IMR-90 (cell line): ENCODE results near the gene CNTN5. TPM values are rescaled to one million over a fixed set of nuclear protein-coding genes. Genes with fewer than 3 reads are reported as not detected.

Experiments
- ATAC-seq: fragments of 200-7000 bp; cut with Tn5 transposase; 2 replicates; pipeline ENCODE4 v1.9.1; 2020; ENCODE audit warnings: low read depth, mild to moderate bottlenecking, moderate library complexity
- BruUV-seq: library from RNA; stranded (reverse); fragments of 400-500 nt; replicated peaks from 2 replicates; lab custom pipeline; 2021; lab: Mats Ljungman, UMichigan
- CTCF ChIA-PET: fragments of 300-600 bp; formaldehyde crosslinking; extraction: SDS; loops from one replicate; lab custom pipeline; 2021; ENCODE audit warnings: antibody characterized with exemption; lab: Yijun Ruan, JAX
- POLR2A ChIA-PET: fragments of 300-600 bp; sonication (Branson Sonifier 250); formaldehyde crosslinking; loops from one replicate; lab custom pipeline; 2022; ENCODE audit warnings: antibody characterized with exemption; ENCODE audit not compliant: unreplicated experiment; lab: Charles Lee
- DNase-seq: peaks from one replicate; pipeline ENCODE4 v3.0.0; 2013
- H2AFZ ChIP-seq: replicated peaks from 2 replicates; pipeline ENCODE3; 2013; ENCODE audit warnings: low read length, mild to moderate bottlenecking; ENCODE audit not compliant: poor library complexity
- H2AK5ac ChIP-seq: 2 replicates; pipeline ENCODE4 v1.6.1; 2013; ENCODE audit warnings: low read depth, low read length, inconsistent platforms
- H2AK9ac ChIP-seq: replicated peaks from 2 replicates; pipeline ENCODE3; 2013; ENCODE audit warnings: mild to moderate bottlenecking, low read depth, low read length, moderate library complexity; ENCODE audit not compliant: poor library complexity
- H2BK120ac ChIP-seq: 2 replicates; pipeline ENCODE4 v1.6.1; 2013; ENCODE audit warnings: low read depth, low read length, inconsistent platforms
- H2BK15ac ChIP-seq: 3 replicates; pipeline ENCODE4 v1.6.1; 2013; ENCODE audit warnings: low read depth, low read length, inconsistent platforms
- H2BK20ac ChIP-seq: 2 replicates; pipeline ENCODE4 v1.6.1; 2013; ENCODE audit warnings: low read depth, mild to moderate bottlenecking, inconsistent platforms, low read length, moderate library complexity
- H2BK5ac ChIP-seq: 2 replicates; pipeline ENCODE4 v1.6.1; 2013; ENCODE audit warnings: mild to moderate bottlenecking, low read depth, low read length, inconsistent platforms; ENCODE audit not compliant: poor library complexity, severe bottlenecking
- H3K14ac ChIP-seq: replicated peaks from 2 replicates; pipeline ENCODE4 v1.6.1; 2013; ENCODE audit warnings: low read depth, low read length, inconsistent platforms
- H3K18ac ChIP-seq: 2 replicates; pipeline ENCODE4 v1.6.1; 2013; ENCODE audit warnings: low read depth, low read length, control low read depth
- H3K23ac ChIP-seq: 2 replicates; pipeline ENCODE4 v1.6.1; 2013; ENCODE audit warnings: low read depth, low read length, inconsistent platforms
- H3K27ac ChIP-seq: 2 replicates; pipeline ENCODE4 v1.5.1; 2013; ENCODE audit warnings: mild to moderate bottlenecking, control low read depth, low read length; ENCODE audit not compliant: insufficient read depth
- H3K27me3 ChIP-seq: 2 replicates; pipeline ENCODE4 v1.6.1; 2013; ENCODE audit warnings: low read length; ENCODE audit not compliant: control insufficient read depth, insufficient read depth
- H3K36me3 ChIP-seq: 2 replicates; pipeline ENCODE4 v1.6.1; 2013; ENCODE audit warnings: low read length, mixed read lengths; ENCODE audit not compliant: control insufficient read depth, insufficient read depth
- H3K4ac ChIP-seq: 2 replicates; pipeline ENCODE4 v1.6.1; 2013; ENCODE audit warnings: low read depth, low read length, inconsistent platforms
- H3K4me1 ChIP-seq: 2 replicates; pipeline ENCODE4 v1.6.1; 2013; ENCODE audit warnings: low read length, mixed read lengths; ENCODE audit not compliant: control insufficient read depth, insufficient read depth
- H3K4me2 ChIP-seq: 2 replicates; pipeline ENCODE4 v1.6.1; 2013; ENCODE audit warnings: low read depth, mild to moderate bottlenecking, control low read depth, low read length, moderate library complexity
- H3K4me3 ChIP-seq: 2 replicates; pipeline ENCODE4 v1.5.1; 2013; ENCODE audit warnings: low read depth, mild to moderate bottlenecking, control low read depth, low read length, moderate library complexity; ENCODE audit not compliant: insufficient read depth
- H3K56ac ChIP-seq: 2 replicates; pipeline ENCODE4 v1.6.1; 2013; ENCODE audit warnings: low read length, inconsistent platforms; ENCODE audit not compliant: insufficient read depth; ENCODE audit errors: extremely low read depth
- H3K79me1 ChIP-seq, 2 experiments: 2 replicates each; pipeline ENCODE4 v1.6.1; 2013; ENCODE audit warnings: low read length in 2 of 2, inconsistent platforms in 1 of 2, low read depth in 1 of 2
- H3K9ac ChIP-seq: 2 replicates; pipeline ENCODE4 v1.6.1; 2013; ENCODE audit warnings: low read depth, low read length, control low read depth
- H3K9me1 ChIP-seq: 2 replicates; pipeline ENCODE4 v1.6.1; 2013; ENCODE audit warnings: low read length, inconsistent platforms; ENCODE audit not compliant: insufficient read depth
- H3K9me3 ChIP-seq: 2 replicates; pipeline ENCODE4 v1.6.1; 2013; ENCODE audit warnings: low read length; ENCODE audit not compliant: control insufficient read depth, insufficient read depth
- H4K20me1 ChIP-seq: 2 replicates; pipeline ENCODE4 v1.6.1; 2013; ENCODE audit warnings: low read length, inconsistent platforms; ENCODE audit not compliant: insufficient read depth
- H4K5ac ChIP-seq: 2 replicates; pipeline ENCODE4 v1.6.1; 2013; ENCODE audit warnings: mild to moderate bottlenecking, low read depth, low read length, control low read depth
- H4K8ac ChIP-seq, 2 experiments: 2 replicates each; pipeline ENCODE4 v1.6.1; 2013; ENCODE audit warnings: low read depth in 2 of 2, low read length in 2 of 2, control low read depth in 1 of 2, inconsistent platforms in 1 of 2
- H4K91ac ChIP-seq: 2 replicates; pipeline ENCODE4 v1.6.1; 2013; ENCODE audit warnings: low read depth, low read length, inconsistent platforms; ENCODE audit not compliant: insufficient read depth
- NFE2L2 ChIP-seq: fragments of 150-350 bp; IDR thresholded peaks from 2 replicates; pipeline ENCODE4 v1.6.1; 2016; ENCODE audit warnings: low read depth, mild to moderate bottlenecking, low read length
- RAD21 ChIP-seq: IDR thresholded peaks from 2 replicates; pipeline ENCODE4 v1.6.1; 2012; ENCODE audit warnings: low read length, improper control_type of control experiment
- WGBS, 2 experiments: methylation state at CpG; one replicate each; pipeline versions ENCODE4 v1.1.5 to v1.1.7; 2013; ENCODE audit warnings: missing lambda C conversion rate in 2 of 2; ENCODE audit not compliant: insufficient read length in 1 of 2; ENCODE audit errors: extremely low coverage in 2 of 2; 5-methylcytosine and 5-hydroxymethylcytosine counted together
- dilution Hi-C: fragments of 300-500 bp; cut with HindIII; formaldehyde crosslinking; loops from one replicate; pipeline ENCODE4 v1.14.3; 2018; ENCODE audit warnings: low sequenced_read_pairs; ENCODE audit not compliant: unreplicated experiment
- in situ Hi-C: fragments of 300-500 bp; cut with MboI; formaldehyde crosslinking; loops from 3 replicates; pipeline ENCODE4 v1.14.3; 2019; ENCODE audit warnings: low sequenced_read_pairs, inconsistent platforms, mixed read lengths
- intact Hi-C: fragments of 100-400 bp; cut with micrococcal nuclease; formaldehyde crosslinking; loops from 2 replicates; pipeline ENCODE4 v1.10.0; 2022
- polyA plus RNA-seq, 3 experiments: library from polyadenylated mRNA; depleted of rRNA; stranded (reverse); fragments of >200 nt; gene quantifications; 2 replicates each; pipeline ENCODE4 v1.2.3, GENCODE V29; 2012; ENCODE audit warnings: low replicate concordance in 1 of 3
- total RNA-seq: library from RNA; depleted of rRNA; stranded (reverse); fragments of >200 nt; gene quantifications from 2 replicates; pipeline ENCODE4 v1.2.3, GENCODE V29; 2012
- TF ChIP-seq, protein P1 (sequence below): fragments of 150-350 bp; IDR thresholded peaks from 2 replicates; pipeline ENCODE4 v1.6.1; 2016; ENCODE audit warnings: low read depth, mild to moderate bottlenecking, low read length, moderate library complexity, borderline replicate concordance

The CNTN5 gene
- total and polyA plus RNA-seq, 2 of the 4 experiments (the other 2 are of a cell fraction): not detected

DNA sequence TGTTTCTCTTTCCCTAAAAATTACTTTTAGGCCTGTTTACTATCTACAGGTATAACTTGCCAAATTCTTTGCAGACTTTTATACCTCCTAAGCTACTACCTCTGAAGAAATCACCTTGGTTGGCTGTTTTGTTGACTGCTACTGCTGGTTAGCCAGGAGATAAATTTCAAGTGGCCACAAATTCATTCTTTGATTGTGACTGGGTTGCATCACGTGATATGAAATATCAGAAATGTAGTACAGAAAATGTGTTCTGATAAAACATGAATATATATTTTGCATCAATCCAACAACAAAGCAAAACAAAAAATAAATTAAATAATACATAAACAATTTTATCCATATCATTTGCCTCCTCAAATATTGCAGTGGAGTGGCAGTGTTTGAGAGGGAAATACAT lies 291.1 kb downstream of the CNTN5 start:
- no peak overlapping the region for H3K4me3 ChIP-seq
- no peak overlapping the region for H3K27ac ChIP-seq
- in situ Hi-C loops (no loop called here), dilution Hi-C loops (no loop called here), intact Hi-C loops (no loop called here)
- no peak overlapping the region for H3K4me2 ChIP-seq
- no peak overlapping the region for H2BK15ac ChIP-seq
- H3K4me1 ChIP-seq: no peaks in the 10 kb centered on the region; the same call in 1 of the 2 replicates
- no peak overlapping the region for H2BK120ac ChIP-seq
- H4K8ac ChIP-seq: no peak overlapping the region
- no peak overlapping the region for H2AFZ ChIP-seq
- no peak overlapping the region for H3K9ac ChIP-seq
- no peak overlapping the region for H3K18ac ChIP-seq
- no peak for DNase-seq
- no peaks in the 10 kb centered on the region for H3K36me3 ChIP-seq
- TF ChIP-seq NFE2L2 (no peak), RAD21 (no peak)
- TF ChIP-seq, protein P1, sequence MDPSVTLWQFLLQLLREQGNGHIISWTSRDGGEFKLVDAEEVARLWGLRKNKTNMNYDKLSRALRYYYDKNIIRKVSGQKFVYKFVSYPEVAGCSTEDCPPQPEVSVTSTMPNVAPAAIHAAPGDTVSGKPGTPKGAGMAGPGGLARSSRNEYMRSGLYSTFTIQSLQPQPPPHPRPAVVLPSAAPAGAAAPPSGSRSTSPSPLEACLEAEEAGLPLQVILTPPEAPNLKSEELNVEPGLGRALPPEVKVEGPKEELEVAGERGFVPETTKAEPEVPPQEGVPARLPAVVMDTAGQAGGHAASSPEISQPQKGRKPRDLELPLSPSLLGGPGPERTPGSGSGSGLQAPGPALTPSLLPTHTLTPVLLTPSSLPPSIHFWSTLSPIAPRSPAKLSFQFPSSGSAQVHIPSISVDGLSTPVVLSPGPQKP: no peak
- H3K56ac ChIP-seq: no peak overlapping the region
- H4K91ac ChIP-seq: no peak overlapping the region
- WGBS, 2 experiments: no CpG with 5 or more reads among the region's 1 CpG
- no peak overlapping the region for H2BK20ac ChIP-seq
- ChIA-PET CTCF (no interaction called here), POLR2A (no interaction called here)
- H4K20me1 ChIP-seq: no peaks in the 10 kb centered on the region
- H3K14ac ChIP-seq: no peak overlapping the region
- H3K27me3 ChIP-seq: no peaks in the 10 kb centered on the region
- no peak overlapping the region for H2AK5ac ChIP-seq
- H3K9me3 ChIP-seq: no peaks in the 10 kb centered on the region
- no peak overlapping the region for H2AK9ac ChIP-seq
- no peaks in the 10 kb centered on the region for H3K79me1 ChIP-seq
- H3K23ac ChIP-seq: no peak overlapping the region
- H3K9me1 ChIP-seq: no peaks in the 10 kb centered on the region
- H2BK5ac ChIP-seq: no peak overlapping the region
- no peak for ATAC-seq
- no TSS peak for BruUV-seq
- no peak overlapping the region for H3K4ac ChIP-seq
- no peak overlapping the region for H4K5ac ChIP-seq
